ENCODE data around the gene DNAJB6. TPM values are rescaled to one million over a fixed set of nuclear protein-coding genes. Genes with fewer than 3 reads are reported as not detected.

Gene DNAJB6
- total RNA-seq, 2 donors from 2014 or later, result 68.3 to 199 TPM

DNA sequence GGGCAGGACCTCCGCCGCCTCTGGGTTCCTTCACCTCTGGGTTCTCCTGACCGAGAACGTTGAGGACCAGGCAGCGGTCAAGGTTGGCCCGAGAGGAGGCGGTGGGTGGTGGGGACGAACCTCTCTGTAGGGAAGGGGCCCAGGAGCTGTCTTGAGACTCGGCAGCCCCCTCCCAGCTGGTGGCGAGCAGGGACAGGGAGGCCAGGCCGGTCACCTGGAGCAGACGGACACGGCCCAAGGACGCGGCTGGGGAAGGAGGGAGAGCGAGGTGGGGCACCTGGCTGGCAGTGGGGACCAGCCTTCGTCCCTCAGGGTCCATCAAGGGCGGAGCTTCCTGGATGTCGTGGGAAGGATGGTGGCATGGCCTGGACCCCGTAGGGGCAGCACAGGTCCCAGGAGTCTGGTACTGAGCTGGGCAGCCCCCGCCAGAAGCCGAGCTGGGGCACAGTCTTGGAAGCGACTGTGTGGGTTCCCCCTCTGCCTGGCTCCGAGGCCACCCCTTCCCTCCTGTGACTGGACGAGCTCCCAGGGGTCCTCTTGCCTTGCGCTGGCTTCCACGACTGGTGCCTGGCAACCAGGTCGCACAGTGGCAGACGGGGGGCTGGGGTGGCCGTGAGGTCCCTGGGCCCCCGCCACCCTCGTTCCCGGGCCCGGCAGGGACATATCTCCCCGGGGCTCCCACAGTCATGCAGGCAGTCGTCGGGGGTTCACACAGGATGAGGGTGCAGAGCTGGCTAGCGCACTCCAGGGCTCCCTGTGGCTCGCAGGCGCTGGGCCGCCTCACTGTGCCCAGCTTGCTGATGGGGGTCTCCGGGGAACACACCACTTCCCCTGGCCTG, 89.9 kb downstream of the DNAJB6 start:
- no peak for DNase-seq (ENCODE audit: low spot score)
- TF ChIP-seq POLR2A (IDR thresholded peaks at IDR 0.05) (no peak), POLR2AphosphoS5 (IDR thresholded peaks at IDR 0.05) (no peak)
- TF ChIP-seq, protein P1, sequence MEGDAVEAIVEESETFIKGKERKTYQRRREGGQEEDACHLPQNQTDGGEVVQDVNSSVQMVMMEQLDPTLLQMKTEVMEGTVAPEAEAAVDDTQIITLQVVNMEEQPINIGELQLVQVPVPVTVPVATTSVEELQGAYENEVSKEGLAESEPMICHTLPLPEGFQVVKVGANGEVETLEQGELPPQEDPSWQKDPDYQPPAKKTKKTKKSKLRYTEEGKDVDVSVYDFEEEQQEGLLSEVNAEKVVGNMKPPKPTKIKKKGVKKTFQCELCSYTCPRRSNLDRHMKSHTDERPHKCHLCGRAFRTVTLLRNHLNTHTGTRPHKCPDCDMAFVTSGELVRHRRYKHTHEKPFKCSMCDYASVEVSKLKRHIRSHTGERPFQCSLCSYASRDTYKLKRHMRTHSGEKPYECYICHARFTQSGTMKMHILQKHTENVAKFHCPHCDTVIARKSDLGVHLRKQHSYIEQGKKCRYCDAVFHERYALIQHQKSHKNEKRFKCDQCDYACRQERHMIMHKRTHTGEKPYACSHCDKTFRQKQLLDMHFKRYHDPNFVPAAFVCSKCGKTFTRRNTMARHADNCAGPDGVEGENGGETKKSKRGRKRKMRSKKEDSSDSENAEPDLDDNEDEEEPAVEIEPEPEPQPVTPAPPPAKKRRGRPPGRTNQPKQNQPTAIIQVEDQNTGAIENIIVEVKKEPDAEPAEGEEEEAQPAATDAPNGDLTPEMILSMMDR (IDR thresholded peaks at IDR 0.05), result no peak
- no peaks in the 10 kb centered on the region for H3K36me3 ChIP-seq
- no peaks in the 10 kb centered on the region for H3K4me1 ChIP-seq (replicated peaks)
- intact Hi-C loops (cut with DNase I), result no loop called here
- H3K27ac ChIP-seq, result no peak overlapping the region
- H3K4me3 ChIP-seq, result no peak overlapping the region
- 86% methylated on average over 38 of the region's 42 CpGs for WGBS
- no peaks in the 10 kb centered on the region for H3K27me3 ChIP-seq (replicated peaks; ENCODE audit: insufficient read depth)
- no peaks in the 10 kb centered on the region for H3K9me3 ChIP-seq

DNA sequence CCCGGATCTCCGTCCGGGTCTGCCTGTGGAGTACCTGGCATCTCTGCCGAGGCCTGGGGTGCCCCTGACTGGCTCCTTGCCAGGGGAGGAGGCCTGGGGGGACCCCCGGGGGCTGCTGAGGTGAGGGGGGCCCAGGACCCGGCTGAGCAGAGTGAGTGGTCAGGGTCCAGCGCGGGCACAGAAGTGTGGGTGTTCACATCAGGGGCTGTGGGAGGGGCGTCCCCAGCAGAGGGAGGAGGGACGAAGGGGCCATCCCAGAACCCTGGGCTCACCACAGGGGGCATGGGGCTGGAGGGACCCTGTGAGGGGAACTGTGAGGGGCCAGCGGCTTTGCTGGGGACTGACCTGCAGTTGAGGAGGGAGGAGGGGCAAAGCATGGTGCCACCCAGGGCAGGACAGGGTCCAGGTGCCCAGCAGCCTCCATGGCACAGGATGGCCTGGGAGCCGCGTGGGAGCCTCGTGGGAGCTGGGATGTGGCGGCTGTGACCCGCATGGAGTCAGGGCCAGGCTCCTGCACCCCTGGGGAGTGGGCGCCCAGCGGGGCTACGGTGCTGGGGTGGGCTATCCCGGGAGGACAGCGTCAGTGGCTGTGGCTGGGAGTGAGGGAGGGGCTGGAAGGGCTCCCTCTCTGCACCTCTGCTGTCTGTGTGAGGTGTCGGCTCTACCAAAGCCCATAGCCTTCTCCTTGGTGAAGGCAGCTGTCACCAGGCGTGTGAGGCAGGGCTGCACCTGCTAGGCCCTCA, 91.2 kb downstream of the DNAJB6 start:
- no peaks in the 10 kb centered on the region for H3K36me3 ChIP-seq
- intact Hi-C loops (cut with DNase I), result no loop called here
- no peak overlapping the region for H3K27ac ChIP-seq
- H3K4me1 ChIP-seq (replicated peaks), result no peaks in the 10 kb centered on the region
- 90% methylated on average over 23 of the region's 23 CpGs for WGBS
- H3K4me3 ChIP-seq, result no peak overlapping the region
- no peak for DNase-seq (ENCODE audit: low spot score)
- no peaks in the 10 kb centered on the region for H3K9me3 ChIP-seq
- H3K27me3 ChIP-seq (replicated peaks; ENCODE audit: insufficient read depth), result no peaks in the 10 kb centered on the region
- no peak for TF ChIP-seq POLR2A (IDR thresholded peaks at IDR 0.05)
- TF ChIP-seq POLR2AphosphoS5 (IDR thresholded peaks at IDR 0.05), result no peak
- TF ChIP-seq, protein P1 (IDR thresholded peaks at IDR 0.05), result no peak

DNA sequence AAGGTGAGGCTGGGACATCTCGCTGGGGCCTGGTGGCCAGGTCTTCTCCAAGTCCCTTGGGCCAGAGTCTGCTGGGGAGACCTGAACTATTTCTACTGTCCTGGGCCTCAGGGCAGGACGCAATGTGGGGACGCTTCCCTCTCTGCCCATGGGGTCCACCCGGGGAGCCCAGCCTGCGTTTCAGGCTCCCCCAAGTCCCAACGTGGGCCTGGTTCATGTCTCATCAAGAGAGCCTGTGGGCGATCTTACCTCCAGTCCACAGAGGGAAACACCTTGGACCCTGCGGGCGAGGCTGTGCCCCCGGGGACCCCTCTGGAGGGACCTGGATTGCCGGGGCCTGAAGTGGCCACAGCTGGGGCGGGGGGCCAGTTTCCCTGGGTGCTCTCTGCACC, 91.7 kb downstream of the DNAJB6 start:
- no peaks in the 10 kb centered on the region for H3K36me3 ChIP-seq
- no peaks in the 10 kb centered on the region for H3K9me3 ChIP-seq
- whole genome bisulfite sequencing, result 86% methylated on average over 12 of the region's 12 CpGs
- TF ChIP-seq, protein P1 (IDR thresholded peaks at IDR 0.05), result no peak
- TF ChIP-seq POLR2A (IDR thresholded peaks at IDR 0.05) (no peak), POLR2AphosphoS5 (IDR thresholded peaks at IDR 0.05) (no peak)
- no peak overlapping the region for H3K4me3 ChIP-seq
- H3K27ac ChIP-seq, result no peak overlapping the region
- H3K4me1 ChIP-seq (replicated peaks), result no peaks in the 10 kb centered on the region
- H3K27me3 ChIP-seq (replicated peaks; ENCODE audit: insufficient read depth), result no peaks in the 10 kb centered on the region
- DNase-seq (ENCODE audit: low spot score), result no peak
- intact Hi-C loops (cut with DNase I), result no loop called here

DNA sequence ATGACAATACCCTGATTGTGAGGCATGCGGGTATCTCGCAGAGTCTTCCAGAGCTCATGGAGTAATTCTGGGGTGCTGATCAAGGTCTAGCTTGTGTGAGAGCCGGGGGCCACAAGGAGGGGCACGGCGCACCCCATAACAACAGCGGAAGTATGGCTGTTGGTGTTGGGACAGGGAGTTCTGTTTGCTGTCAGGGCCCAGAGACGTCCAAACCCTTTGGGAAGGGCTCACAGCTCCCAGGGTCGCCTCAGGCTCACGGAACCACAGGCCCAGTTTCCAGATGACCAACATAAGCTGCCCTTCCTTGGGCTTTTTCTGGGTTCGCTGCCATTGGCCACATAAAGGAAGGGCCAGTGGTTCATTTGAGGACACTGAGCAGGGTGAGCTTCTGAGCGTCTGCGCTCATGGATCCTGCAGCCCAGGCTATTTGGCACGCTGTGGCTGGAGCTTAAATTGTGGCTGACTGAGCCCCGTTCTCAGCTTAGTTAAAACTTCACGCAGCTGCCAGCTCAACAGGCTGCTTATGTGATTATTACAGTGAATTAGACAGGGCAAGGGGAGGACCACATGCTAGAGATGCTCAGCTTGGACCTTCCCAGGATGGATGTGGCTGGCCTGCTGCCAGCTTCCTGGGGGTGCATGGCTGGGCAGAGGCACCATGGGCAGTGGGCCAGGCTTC, 92.3 kb downstream of the DNAJB6 start:
- DNase-seq (ENCODE audit: low spot score), result no peak
- intact Hi-C loops (cut with DNase I), result no loop called here
- WGBS, result 85% methylated on average over 15 of the region's 15 CpGs
- Histone ChIP-seq H3K27me3 (replicated peaks; ENCODE audit: insufficient read depth) (no peaks in the 10 kb centered on the region), H3K36me3 (no peaks in the 10 kb centered on the region), H3K9me3 (no peaks in the 10 kb centered on the region), H3K4me1 (replicated peaks) (no peaks in the 10 kb centered on the region), H3K27ac (no peak overlapping the region), H3K4me3 (no peak overlapping the region)
- TF ChIP-seq, protein P1 (IDR thresholded peaks at IDR 0.05), result no peak
- TF ChIP-seq POLR2AphosphoS5 (IDR thresholded peaks at IDR 0.05) (no peak), POLR2A (IDR thresholded peaks at IDR 0.05) (no peak)
